GM06990 (cell line): ENCODE results near the gene SERTAD4.
"Not testable (repeated sequence)": the region's sequence is repeated elsewhere in the genome, so short reads cannot be mapped to it uniquely, and the experiment has no call there.

Source experiments
- DNase-seq: peaks from one replicate; pipeline ENCODE4 v3.0.0-alpha.2; 2011; ENCODE audit not compliant: insufficient read length; ENCODE audit errors: extremely low read depth
- H3K27me3 ChIP-seq: replicated peaks from 2 replicates; pipeline ENCODE4 v1.6.0; 2011; ENCODE audit warnings: low read length; ENCODE audit not compliant: control insufficient read depth, insufficient read depth
- H3K36me3 ChIP-seq: 2 replicates; pipeline ENCODE4 v1.5.1; 2011; ENCODE audit warnings: low read length; ENCODE audit not compliant: control insufficient read depth, insufficient read depth
- H3K4me3 ChIP-seq: replicated peaks from 2 replicates; pipeline ENCODE4 v1.5.1; 2011; ENCODE audit warnings: low read depth, mild to moderate bottlenecking, control low read depth, low read length
- TF ChIP-seq, protein P1 (sequence below): IDR thresholded peaks from 2 replicates; pipeline ENCODE4 v1.5.1; 2011; ENCODE audit warnings: low read length, control low read depth, mild to moderate bottlenecking, inconsistent platforms; ENCODE audit not compliant: insufficient read depth, poor library complexity, severe bottlenecking

The SERTAD4 gene

DNA sequence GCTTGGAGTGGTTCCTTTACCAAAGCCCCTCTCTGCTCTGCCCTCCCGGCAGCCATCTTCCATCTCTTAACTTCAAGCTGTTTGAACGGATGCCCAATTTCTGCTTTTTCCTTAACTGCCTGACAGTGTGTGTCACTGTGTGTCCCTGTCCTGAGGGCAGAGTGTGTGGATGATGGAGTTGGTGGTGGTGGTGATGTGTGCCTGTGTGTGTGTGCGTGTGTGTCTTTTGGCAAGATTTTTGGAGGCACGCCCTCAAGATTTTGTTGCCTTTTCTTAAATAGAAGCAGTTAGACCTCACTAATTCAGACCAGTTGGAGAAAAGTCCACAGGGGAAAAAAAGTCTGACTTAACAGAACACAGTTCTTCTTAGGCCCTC, 30.3 kb downstream of the SERTAD4 start:
- Histone ChIP-seq H3K4me3 (no peak overlapping the region), H3K36me3 (no peaks in the 10 kb centered on the region), H3K27me3 (peaks cover 1% of the 10 kb centered on the region)
- no peak for DNase-seq
- TF ChIP-seq, protein P1, sequence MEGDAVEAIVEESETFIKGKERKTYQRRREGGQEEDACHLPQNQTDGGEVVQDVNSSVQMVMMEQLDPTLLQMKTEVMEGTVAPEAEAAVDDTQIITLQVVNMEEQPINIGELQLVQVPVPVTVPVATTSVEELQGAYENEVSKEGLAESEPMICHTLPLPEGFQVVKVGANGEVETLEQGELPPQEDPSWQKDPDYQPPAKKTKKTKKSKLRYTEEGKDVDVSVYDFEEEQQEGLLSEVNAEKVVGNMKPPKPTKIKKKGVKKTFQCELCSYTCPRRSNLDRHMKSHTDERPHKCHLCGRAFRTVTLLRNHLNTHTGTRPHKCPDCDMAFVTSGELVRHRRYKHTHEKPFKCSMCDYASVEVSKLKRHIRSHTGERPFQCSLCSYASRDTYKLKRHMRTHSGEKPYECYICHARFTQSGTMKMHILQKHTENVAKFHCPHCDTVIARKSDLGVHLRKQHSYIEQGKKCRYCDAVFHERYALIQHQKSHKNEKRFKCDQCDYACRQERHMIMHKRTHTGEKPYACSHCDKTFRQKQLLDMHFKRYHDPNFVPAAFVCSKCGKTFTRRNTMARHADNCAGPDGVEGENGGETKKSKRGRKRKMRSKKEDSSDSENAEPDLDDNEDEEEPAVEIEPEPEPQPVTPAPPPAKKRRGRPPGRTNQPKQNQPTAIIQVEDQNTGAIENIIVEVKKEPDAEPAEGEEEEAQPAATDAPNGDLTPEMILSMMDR, result no peak

DNA sequence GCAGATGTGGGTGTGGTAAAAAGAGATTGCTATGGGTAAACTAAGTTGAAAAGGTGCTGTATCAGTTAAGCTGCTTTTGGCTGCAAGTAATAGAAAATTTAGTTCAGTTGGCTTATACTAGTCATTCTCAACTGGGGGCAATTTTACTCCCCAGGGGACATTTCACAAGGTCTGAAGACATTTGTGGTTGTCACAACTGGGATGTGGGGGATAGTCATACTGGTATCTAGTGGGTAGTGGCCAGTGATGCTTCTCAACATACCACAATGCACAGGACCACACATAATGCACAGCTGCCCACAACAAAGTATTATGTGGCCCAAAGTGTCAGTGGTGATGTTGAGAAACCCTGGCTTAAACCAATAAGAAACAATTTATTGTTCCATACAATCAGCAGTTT, 31.4 kb downstream of the SERTAD4 start:
- Histone ChIP-seq H3K27me3 (no peaks in the 10 kb centered on the region; the same call in none of the 2 replicates), H3K4me3 (no peak overlapping the region), H3K36me3 (no peaks in the 10 kb centered on the region)
- DNase-seq, result no peak
- TF ChIP-seq, protein P1, result no peak

DNA sequence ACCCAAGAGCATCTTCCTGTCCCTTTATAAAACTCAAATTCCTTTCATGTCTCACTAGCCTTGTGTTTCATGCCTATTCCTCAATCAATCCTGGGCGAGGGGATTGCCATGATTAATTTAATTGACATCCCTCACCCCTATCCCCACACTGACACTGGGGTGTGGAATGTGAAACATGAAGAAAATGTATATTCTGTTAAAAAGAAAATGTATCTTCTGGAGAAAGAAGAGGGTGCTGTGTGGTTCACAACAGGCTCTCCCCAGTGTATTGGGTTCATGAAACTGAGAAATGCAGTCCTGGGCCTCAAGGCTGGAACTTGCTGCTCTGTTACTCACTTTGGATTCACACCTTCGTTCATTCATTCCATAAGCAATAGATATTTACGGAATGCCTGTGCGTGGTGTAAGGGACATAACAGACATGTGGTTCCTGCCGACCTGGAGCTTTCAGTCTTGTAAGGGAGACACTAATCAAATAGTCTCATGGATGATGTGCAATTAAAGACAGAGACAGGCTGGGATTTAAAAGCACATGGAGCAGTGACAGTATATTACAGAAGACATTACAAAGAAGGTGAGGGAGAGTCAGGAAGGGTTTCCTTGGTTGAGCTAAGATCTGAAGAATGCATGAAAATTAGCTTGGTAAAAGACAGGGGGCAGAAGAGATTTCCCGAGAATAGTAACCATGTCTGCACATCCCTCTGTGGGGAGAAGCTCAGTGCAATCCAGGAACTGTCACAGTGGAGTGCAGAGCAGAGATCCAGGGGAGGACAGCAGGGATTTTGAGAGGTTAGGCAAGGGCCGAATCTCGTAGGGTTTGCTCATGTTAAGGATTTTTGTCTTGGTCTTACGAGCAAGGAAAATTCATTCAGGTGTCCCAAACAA, 32.1 kb downstream of the SERTAD4 start:
- Histone ChIP-seq H3K36me3 (no peaks in the 10 kb centered on the region), H3K4me3 (no peak overlapping the region), H3K27me3 (no peaks in the 10 kb centered on the region; the same call in none of the 2 replicates)
- TF ChIP-seq, protein P1, result no peak
- no peak for DNase-seq

DNA sequence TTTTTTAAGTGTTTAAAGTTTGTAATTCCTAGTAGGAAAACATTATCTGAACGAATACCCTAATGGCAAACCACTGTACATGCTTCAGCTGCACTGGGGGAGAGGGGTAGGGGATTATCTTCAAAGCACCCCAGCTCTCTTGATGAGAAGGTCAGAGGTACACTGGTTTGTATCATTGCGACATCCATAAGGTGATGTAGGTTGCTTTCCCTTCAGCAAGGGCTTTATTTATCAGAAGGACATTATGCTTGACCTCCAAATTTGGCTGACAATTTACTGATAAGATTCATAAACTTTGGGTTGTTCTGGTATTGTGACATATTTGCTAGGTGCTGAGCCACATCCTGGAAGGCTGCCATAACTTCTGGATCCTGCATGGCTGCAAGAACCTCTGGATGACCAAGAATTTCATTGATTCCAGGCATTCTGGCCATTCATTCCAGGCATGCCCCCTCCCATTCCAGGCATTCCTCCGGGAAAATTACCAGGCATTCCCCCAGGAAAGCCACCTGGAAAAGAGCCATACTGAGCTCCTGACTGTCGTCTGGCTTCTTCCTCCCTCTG, 32.9 kb downstream of the SERTAD4 start:
- H3K4me3 ChIP-seq, H3K27me3 ChIP-seq, H3K36me3 ChIP-seq, DNase-seq: not testable (repeated sequence)

DNA sequence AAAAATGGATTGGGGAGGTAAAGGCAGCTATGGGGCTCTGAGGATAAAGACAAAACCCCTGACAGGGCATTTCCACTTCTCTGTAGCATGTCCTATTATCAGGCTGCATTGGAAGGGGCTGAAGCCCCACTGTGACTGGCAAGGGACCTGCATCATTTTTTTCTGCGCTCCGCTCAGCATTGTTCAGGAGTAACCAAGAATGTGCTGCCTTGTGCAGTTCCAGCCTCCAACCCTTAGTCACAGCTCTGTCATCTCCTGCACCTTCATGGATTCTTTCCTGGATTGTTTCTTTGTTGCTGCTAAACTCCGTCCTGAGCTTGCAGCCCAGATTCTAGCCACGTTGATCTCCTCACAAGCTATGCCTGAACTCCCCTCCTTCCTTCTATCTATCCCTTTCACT, 37.4 kb downstream of the SERTAD4 start:
- H3K27me3 ChIP-seq, result no peaks in the 10 kb centered on the region
- TF ChIP-seq, protein P1, result no peak
- no peak for DNase-seq
- H3K4me3 ChIP-seq, result no peak overlapping the region
- no peaks in the 10 kb centered on the region for H3K36me3 ChIP-seq

DNA sequence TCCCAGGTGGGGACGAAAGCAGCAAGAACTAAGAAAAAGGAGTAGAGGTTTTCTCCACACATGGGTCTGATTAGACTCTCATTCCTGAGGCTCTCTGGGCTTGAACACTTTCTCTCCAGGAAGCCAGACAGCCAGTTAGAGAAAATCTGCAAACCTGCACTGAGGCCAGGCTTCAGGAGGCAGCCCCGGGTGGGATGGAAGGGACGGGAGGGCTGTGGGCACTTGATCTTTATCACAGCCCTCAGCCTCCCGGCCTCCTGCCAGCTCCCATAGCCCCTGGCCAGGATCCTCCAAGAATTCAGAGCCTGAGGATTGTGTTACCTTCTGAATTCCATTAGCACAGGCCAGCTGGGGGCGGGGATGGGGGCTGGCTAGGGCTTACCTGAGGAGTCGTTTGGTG, 40.1 kb downstream of the SERTAD4 start:
- Histone ChIP-seq H3K4me3 (no peak overlapping the region), H3K27me3 (no peaks in the 10 kb centered on the region), H3K36me3 (no peaks in the 10 kb centered on the region)
- TF ChIP-seq, protein P1, result no peak
- no peak for DNase-seq
